Measurements from ENCODE around the gene CCT8L2.

DNA sequence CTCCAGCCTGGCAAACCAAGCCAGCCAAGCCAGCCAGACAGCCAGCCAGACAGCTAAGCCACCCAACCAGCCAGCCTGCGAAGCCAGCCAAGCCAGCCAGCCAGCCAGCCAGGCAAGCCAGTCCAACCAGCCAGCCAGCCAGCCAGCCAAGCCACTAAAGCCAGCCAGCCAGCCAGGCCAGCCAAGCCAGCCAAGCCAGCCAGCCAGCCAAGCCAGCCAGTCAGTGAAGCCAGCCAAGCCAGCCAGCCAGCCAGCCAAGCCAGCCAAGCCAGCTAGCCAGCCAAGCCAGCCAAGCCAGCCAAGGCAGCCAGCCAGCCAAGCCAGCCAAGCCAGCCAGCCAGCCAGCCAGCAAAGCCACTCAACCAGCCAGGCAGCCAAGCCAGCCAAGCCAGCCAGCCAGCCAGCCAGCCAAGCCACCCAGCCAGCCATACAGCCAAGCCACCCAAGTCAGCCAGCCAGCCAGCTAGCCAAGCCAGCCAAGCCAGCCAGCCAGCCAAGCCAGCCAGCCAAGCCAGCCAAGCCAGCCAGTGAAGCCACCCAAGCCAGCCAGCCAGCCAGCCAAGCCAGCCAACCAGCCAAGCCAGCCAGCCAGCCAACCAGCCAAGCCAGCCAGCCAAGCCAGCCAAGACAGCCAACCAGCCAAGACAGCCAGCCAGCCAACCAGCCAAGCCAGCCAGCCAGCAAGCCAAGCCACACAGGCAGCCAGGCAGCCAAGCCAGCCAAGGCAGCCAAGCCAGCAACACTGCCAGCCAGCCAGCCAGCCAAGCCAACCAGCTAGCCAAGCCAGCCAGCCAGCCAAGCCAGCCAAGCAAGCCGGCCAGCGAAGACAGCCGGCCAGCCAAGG lies 29.7 kb downstream of the CCT8L2 start:
- TF ChIP-seq POLR2AphosphoS5 (IDR thresholded peaks at IDR 0.05), result no peak
- TF ChIP-seq, protein P1, sequence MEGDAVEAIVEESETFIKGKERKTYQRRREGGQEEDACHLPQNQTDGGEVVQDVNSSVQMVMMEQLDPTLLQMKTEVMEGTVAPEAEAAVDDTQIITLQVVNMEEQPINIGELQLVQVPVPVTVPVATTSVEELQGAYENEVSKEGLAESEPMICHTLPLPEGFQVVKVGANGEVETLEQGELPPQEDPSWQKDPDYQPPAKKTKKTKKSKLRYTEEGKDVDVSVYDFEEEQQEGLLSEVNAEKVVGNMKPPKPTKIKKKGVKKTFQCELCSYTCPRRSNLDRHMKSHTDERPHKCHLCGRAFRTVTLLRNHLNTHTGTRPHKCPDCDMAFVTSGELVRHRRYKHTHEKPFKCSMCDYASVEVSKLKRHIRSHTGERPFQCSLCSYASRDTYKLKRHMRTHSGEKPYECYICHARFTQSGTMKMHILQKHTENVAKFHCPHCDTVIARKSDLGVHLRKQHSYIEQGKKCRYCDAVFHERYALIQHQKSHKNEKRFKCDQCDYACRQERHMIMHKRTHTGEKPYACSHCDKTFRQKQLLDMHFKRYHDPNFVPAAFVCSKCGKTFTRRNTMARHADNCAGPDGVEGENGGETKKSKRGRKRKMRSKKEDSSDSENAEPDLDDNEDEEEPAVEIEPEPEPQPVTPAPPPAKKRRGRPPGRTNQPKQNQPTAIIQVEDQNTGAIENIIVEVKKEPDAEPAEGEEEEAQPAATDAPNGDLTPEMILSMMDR (IDR thresholded peaks at IDR 0.05), result no peak
